WERI-Rb-1 (cell line): ENCODE results near the gene PNPLA6.

Source experiments
- DNase-seq: peaks from one replicate; pipeline ENCODE4 v3.0.0-alpha.2; 2020
- H3K27ac ChIP-seq: fragments of 250-450 bp; sonication (Bioruptor Pico); 2 replicates; pipeline ENCODE4 v1.5.1; 2020; ENCODE audit warnings: mild to moderate bottlenecking, moderate library complexity
- H3K27me3 ChIP-seq: fragments of 250-450 bp; sonication (Bioruptor Pico); 2 replicates; pipeline ENCODE4 v1.5.1; 2021; ENCODE audit warnings: mild to moderate bottlenecking, low read depth, moderate library complexity; ENCODE audit not compliant: insufficient read depth, severe bottlenecking
- H3K36me3 ChIP-seq: fragments of 250-450 bp; sonication (Bioruptor Pico); 2 replicates; pipeline ENCODE4 v1.5.1; 2020; ENCODE audit warnings: mild to moderate bottlenecking, moderate library complexity
- H3K4me3 ChIP-seq: 2 replicates; pipeline ENCODE4 v1.5.1; 2011; ENCODE audit warnings: low read depth, mild to moderate bottlenecking, control low read depth, low read length
- H3K9me3 ChIP-seq: fragments of 250-450 bp; sonication (Bioruptor Pico); 2 replicates; pipeline ENCODE4 v1.5.1; 2021; ENCODE audit warnings: mild to moderate bottlenecking, moderate library complexity; ENCODE audit not compliant: severe bottlenecking
- CTCF ChIP-seq: IDR thresholded peaks from 2 replicates; pipeline ENCODE4 v1.5.1; 2011; ENCODE audit warnings: low read depth, mild to moderate bottlenecking, control low read depth, inconsistent platforms, low read length

Gene PNPLA6

GRCh38 chr19:7540761-7541474 is 5.4 kb downstream of the PNPLA6 start:
- Histone ChIP-seq H3K36me3 (no peaks in the 10 kb centered on the region; the same call in 1 of the 2 replicates), H3K4me3 (no peak overlapping the region), H3K9me3 (no peaks in the 10 kb centered on the region), H3K27ac (no peak overlapping the region), H3K27me3 (no peaks in the 10 kb centered on the region)
- TF ChIP-seq CTCF = no peak
- DNase-seq = no peak

GRCh38 chr19:7541475-7541824 is 5.9 kb downstream of the PNPLA6 start:
- Histone ChIP-seq H3K36me3 (no peaks in the 10 kb centered on the region; the same call in 1 of the 2 replicates), H3K27me3 (no peaks in the 10 kb centered on the region), H3K27ac (no peak overlapping the region), H3K4me3 (no peak overlapping the region), H3K9me3 (no peaks in the 10 kb centered on the region)
- DNase-seq = no peak
- TF ChIP-seq CTCF = no peak

GRCh38 chr19:7541828-7542443 is 6.4 kb downstream of the PNPLA6 start:
- Histone ChIP-seq H3K27me3 (no peaks in the 10 kb centered on the region), H3K9me3 (no peaks in the 10 kb centered on the region), H3K27ac (no peak overlapping the region), H3K4me3 (no peak overlapping the region), H3K36me3 (no peaks in the 10 kb centered on the region; the same call in 1 of the 2 replicates)
- DNase-seq = no peak
- no peak for TF ChIP-seq CTCF

GRCh38 chr19:7542556-7543348 is 7.2 kb downstream of the PNPLA6 start:
- TF ChIP-seq CTCF = no peak
- H3K9me3 ChIP-seq = no peaks in the 10 kb centered on the region
- H3K27ac ChIP-seq = no peak overlapping the region
- no peak overlapping the region for H3K4me3 ChIP-seq
- H3K27me3 ChIP-seq = no peaks in the 10 kb centered on the region
- no peaks in the 10 kb centered on the region for H3K36me3 ChIP-seq
- no peak for DNase-seq

GRCh38 chr19:7544626-7545025 is 9.1 kb downstream of the PNPLA6 start:
- no peak for DNase-seq
- Histone ChIP-seq H3K27ac (no peak overlapping the region), H3K27me3 (no peaks in the 10 kb centered on the region), H3K4me3 (no peak overlapping the region), H3K36me3 (no peaks in the 10 kb centered on the region), H3K9me3 (no peaks in the 10 kb centered on the region)
- no peak for TF ChIP-seq CTCF
